GM10847 (cell line): ENCODE measurements around the gene USF1.

Experiments
- POLR2A ChIP-seq: IDR thresholded peaks from 2 replicates; pipeline ENCODE4 v1.6.1; 2011; ENCODE audit not compliant: insufficient read length; ENCODE audit errors: extremely low read depth

USF1 gene

GRCh38 chr1:161013131-161013487 lies 32.7 kb downstream of the USF1 start:
- TF ChIP-seq POLR2A: no peak

DNA sequence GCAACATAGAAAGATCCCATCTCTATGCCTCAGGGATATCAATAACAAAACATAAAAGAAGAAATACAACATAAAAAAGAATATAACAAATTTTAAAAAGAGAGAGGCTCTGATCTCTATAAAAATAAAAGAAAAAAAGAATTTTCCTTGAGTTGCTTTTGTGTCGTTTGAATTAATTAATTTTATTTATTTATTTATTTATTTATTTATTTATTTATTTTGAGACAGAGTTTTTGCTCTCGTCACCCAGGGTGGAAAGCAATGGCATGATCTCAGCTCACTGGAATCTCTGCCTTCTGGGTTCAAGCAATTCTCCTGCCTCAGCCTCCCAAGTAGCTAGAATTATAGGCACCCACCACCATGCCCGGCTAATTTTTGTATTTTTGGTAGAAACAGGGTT lies 33.4 kb downstream of the USF1 start:
- TF ChIP-seq POLR2A: no peak

DNA sequence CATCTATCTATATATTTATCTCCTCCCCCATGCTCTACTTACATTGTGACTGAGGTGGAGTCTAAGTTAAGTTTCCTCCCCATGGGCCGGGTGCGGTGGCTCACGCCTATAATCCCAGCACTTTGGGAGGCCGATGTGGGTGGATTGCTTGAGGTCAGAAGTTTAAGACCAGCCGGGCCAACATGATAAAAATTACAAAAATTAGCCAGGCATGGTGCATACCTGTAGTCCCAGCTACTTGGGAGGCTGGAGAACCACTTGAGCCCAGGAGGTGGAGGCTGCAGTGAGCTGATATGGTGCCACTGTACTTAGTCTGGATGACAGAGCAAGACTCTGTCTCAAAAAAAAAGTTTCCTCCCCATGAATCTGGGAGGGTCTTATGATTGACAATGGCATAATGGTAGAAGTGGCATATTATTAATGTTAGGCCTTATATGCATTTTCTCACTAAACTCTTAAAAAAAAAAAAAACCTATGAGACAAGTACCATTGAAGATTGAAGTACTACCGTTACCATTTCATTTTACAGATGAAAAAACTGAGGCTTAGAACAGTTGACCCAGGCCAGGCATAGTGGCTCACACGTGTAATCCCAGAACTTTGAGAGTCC lies 36.1 kb downstream of the USF1 start:
- no peak for TF ChIP-seq POLR2A

DNA sequence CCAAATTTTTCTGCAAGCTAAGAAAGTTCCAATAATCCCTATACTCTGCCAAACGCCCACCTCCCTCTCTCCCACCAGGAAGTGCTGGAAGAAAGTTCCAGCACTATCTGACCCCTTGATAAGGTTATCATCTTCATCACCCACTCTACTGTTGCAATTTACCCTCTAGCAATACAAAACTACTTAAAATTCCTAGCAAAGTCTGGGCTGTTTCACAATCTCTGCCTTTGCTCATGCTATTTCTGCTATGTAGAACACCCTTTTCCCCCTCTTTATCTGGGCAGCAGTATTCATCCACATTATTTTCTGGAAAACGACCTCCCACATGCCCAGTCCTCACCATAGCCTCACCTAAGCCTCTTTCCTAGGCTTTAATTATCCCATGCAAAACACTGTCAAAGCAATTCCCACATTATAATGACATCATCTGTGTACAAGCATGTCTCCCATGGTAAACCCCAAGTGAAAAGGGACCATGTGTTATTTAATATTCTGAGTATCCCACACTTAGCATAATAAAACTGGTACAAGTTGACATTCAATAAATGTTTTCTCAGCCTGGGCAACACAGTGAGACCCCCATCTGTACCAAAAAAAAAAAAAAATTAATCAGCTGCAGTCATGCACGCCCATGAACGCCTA lies 36.8 kb downstream of the USF1 start:
- TF ChIP-seq POLR2A: no peak

DNA sequence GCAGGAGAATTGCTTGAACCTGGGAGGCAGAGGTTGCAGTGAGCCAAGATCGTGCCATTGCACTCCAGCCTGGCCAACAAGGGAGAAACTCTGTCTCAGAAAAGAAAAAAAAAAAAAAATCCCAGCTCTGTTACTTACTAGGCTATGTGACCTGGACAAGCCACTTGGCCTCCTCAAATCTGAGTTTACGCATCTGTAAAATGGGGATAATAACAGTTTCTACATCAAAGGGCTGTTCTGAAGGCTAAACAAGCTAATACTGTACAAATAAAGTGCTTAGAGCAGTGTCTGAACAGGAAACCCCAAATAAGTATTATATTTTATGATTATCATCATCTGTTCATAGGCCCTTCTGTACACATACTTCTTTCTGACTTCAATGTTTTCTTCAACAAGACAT lies 38.4 kb downstream of the USF1 start:
- no peak for TF ChIP-seq POLR2A

GRCh38 chr1:161006563-161006962 lies 39.2 kb downstream of the USF1 start:
- no peak for TF ChIP-seq POLR2A

DNA sequence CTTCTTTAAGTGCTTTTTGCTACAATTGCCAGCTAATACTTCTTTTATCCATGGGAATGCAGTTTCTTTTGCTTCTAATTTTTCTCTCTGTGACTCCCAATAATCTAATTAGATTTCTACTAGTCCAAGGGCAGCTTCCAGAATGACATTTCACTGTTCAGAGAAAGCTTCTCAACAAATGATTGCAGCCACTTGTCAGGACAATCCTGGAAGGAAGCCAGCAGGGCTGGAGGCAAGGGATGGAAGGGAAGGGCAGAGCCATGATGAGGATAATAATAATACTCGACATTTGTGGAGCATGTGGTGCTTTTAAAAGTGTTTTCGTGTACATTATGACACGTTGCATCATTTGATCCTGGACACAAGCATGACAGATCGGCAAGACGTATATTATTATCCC lies 44.3 kb downstream of the USF1 start:
- no peak for TF ChIP-seq POLR2A

DNA sequence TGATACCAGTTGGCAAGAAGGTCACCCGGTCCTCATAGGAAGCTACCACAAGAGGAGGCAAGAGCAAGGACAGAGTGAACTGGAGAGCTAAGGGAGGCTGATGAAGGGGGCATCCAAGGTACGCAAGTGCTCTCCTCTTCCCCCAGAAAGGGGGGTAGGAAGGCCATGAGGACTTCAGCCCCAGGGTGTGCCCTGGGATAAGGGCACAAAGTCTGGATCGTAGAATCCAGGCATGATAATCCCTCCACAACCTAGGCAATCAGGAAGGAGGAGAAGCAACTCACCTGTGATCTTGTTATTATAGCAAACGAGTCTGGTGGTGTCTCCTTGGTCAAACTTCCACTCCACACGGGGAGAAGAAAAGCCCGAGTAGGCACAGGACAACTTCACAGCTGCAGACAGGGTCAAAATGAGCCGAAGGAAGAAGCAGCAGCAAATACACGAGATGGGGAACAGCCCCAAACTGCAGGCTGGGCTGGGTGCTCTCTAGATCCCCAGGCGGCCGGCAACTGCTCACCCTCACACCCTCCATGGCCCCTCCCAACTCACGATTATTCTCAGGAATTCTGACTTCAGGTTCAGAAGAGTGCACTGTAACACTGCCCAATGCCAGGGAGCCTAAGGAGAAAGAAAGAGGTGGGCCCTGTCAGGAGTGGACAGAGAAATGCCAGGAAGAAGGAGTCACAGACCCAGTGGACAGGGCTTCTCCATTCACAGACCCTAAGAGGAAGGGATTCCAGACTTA lies 44.9 kb downstream of the USF1 start:
- TF ChIP-seq POLR2A: no peak

- no peak for TF ChIP-seq POLR2A
Measured at GRCh38 chr1:160999376-160999775, 46.4 kb downstream of the USF1 start.

- no peak for TF ChIP-seq POLR2A
Measured at GRCh38 chr1:160997323-160998038, 48.3 kb downstream of the USF1 start.

GRCh38 chr1:160996178-160996577 lies 49.6 kb downstream of the USF1 start:
- TF ChIP-seq POLR2A: no peak

- no peak for TF ChIP-seq POLR2A
Measured at GRCh38 chr1:160993544-160994193, 52.1 kb downstream of the USF1 start.
